Cardiac muscle cell (in vitro differentiated cells and primary cell): ENCODE measurements around the gene CTU2. TPM values are rescaled to one million over a fixed set of nuclear protein-coding genes. Genes with fewer than 3 reads are reported as not detected.
A peak's percentile ranks its signal among the peaks of the same experiment; 100 is the strongest.

Experiments
- DNase-seq, 2 donors: peaks; one replicate each; pipeline versions ENCODE4 v3.0.0 to v3.0.0-alpha.2; 2010 to 2017; ENCODE audit warnings: low read depth in 1 of 2, low spot score in 1 of 2
- H3K27ac ChIP-seq: fragments of 200-600 bp; sonication (generic); 2 replicates; pipeline ENCODE4 v1.5.1; 2016
- H3K27me3 ChIP-seq: fragments of 200-600 bp; sonication (generic); 2 replicates; pipeline ENCODE4 v1.6.0; 2016; ENCODE audit warnings: control low read depth
- H3K36me3 ChIP-seq: fragments of 200-600 bp; sonication (generic); 2 replicates; pipeline ENCODE4 v1.5.1; 2016; ENCODE audit warnings: control low read depth
- H3K4me1 ChIP-seq: fragments of 200-600 bp; sonication (generic); 2 replicates; pipeline ENCODE4 v1.8.1; 2017; ENCODE audit warnings: low read depth, mild to moderate bottlenecking, mixed run types
- H3K4me3 ChIP-seq: fragments of 200-600 bp; sonication (generic); 2 replicates; pipeline ENCODE4 v1.5.1; 2016; ENCODE audit warnings: mild to moderate bottlenecking
- H3K9me3 ChIP-seq: fragments of 200-600 bp; sonication (generic); 2 replicates; pipeline ENCODE4 v1.5.1; 2017; ENCODE audit warnings: low read depth, mild to moderate bottlenecking, control low read depth
- CTCF ChIP-seq: IDR thresholded peaks from 2 replicates; pipeline ENCODE4 v1.5.1; 2012; ENCODE audit warnings: low read depth, mild to moderate bottlenecking, low read length
- polyA plus RNA-seq: library from polyadenylated mRNA; unstranded; fragments of >200 nt; fragmentation: Nextera tagmentation; extraction: Ambion mirVana; gene quantifications from 2 replicates; pipeline ENCODE4 v1.2.1, GENCODE V29; 2016
- total RNA-seq: library from RNA; depleted of rRNA; stranded (reverse); fragments of >200 nt; gene quantifications from 2 replicates; pipeline ENCODE4 v1.2.3, GENCODE V29; 2016

The CTU2 gene
- total and polyA plus RNA-seq, 2 experiments from 2014 or later: 9.2 to 10.8 TPM

- H3K27ac ChIP-seq: no peak overlapping the region
- no peaks in the 10 kb centered on the region for H3K27me3 ChIP-seq
- no peaks in the 10 kb centered on the region for H3K36me3 ChIP-seq
- H3K9me3 ChIP-seq: no peaks in the 10 kb centered on the region
- no peak for DNase-seq
- peaks cover 14% of the 10 kb centered on the region for H3K4me1 ChIP-seq
- H3K4me3 ChIP-seq: no peak overlapping the region
- TF ChIP-seq CTCF: no peak
Measured at GRCh38 chr16:88677721-88678120, 28.6 kb upstream of the CTU2 start.

GRCh38 chr16:88678224-88678979 lies 27.9 kb upstream of the CTU2 start:
- no peak for DNase-seq
- Histone ChIP-seq H3K36me3 (no peaks in the 10 kb centered on the region), H3K4me1 (peaks cover 11% of the 10 kb centered on the region), H3K27ac (no peak overlapping the region), H3K9me3 (no peaks in the 10 kb centered on the region), H3K4me3 (no peak overlapping the region), H3K27me3 (no peaks in the 10 kb centered on the region)
- no peak for TF ChIP-seq CTCF

GRCh38 chr16:88680554-88681083 lies 25.7 kb upstream of the CTU2 start:
- no peak overlapping the region for H3K4me3 ChIP-seq
- no peak overlapping the region for H3K27ac ChIP-seq
- TF ChIP-seq CTCF: no peak
- H3K4me1 ChIP-seq: no peaks in the 10 kb centered on the region
- no peaks in the 10 kb centered on the region for H3K36me3 ChIP-seq
- no peaks in the 10 kb centered on the region for H3K9me3 ChIP-seq
- DNase-seq: no peak
- peaks cover 7% of the 10 kb centered on the region for H3K27me3 ChIP-seq

GRCh38 chr16:88681084-88681680 lies 25.1 kb upstream of the CTU2 start:
- DNase-seq: no peak
- peaks cover 10% of the 10 kb centered on the region for H3K27me3 ChIP-seq
- peak; percentile 19 for TF ChIP-seq CTCF
- H3K4me1 ChIP-seq: no peaks in the 10 kb centered on the region
- H3K36me3 ChIP-seq: no peaks in the 10 kb centered on the region
- H3K4me3 ChIP-seq: no peak overlapping the region
- H3K9me3 ChIP-seq: no peaks in the 10 kb centered on the region
- H3K27ac ChIP-seq: no peak overlapping the region

GRCh38 chr16:88681709-88682451 lies 24.4 kb upstream of the CTU2 start:
- Histone ChIP-seq H3K4me1 (no peaks in the 10 kb centered on the region), H3K4me3 (no peak overlapping the region), H3K36me3 (no peaks in the 10 kb centered on the region), H3K27ac (no peak overlapping the region), H3K9me3 (no peaks in the 10 kb centered on the region), H3K27me3 (peaks cover 10% of the 10 kb centered on the region)
- DNase-seq: peak in 1 of 2 donors; percentile 16
- no peak for TF ChIP-seq CTCF
